GM12878 (cell line): ENCODE results near the gene ANKRD31. TPM values are rescaled to one million over a fixed set of nuclear protein-coding genes. Genes with fewer than 3 reads are reported as not detected.

Source experiments
- ATAC-seq: fragments of 200-7000 bp; cut with Tn5 transposase; 3 replicates; pipeline ENCODE4 v1.9.1; 2020; ENCODE audit warnings: mild to moderate bottlenecking, moderate library complexity
- BruUV-seq: library from RNA; stranded (reverse); fragments of 400-500 nt; replicated peaks from 2 replicates; lab custom pipeline; 2021; lab: Mats Ljungman, UMichigan
- CTCF ChIA-PET: fragments of 300-600 bp; sonication (Branson Sonifier 250); formaldehyde crosslinking; extraction: SDS; loops from one replicate; lab custom pipeline; 2021; ENCODE audit warnings: inconsistent platforms; lab: Yijun Ruan, JAX
- POLR2A ChIA-PET: fragments of 350-600 bp; formaldehyde crosslinking; extraction: SDS; loops from one replicate; lab custom pipeline; 2021; ENCODE audit warnings: inconsistent platforms; lab: Charles Lee
- RAD21 ChIA-PET: fragments of 300-600 bp; sonication (Branson Sonifier 250); formaldehyde crosslinking; loops from one replicate; lab custom pipeline; 2023; ENCODE audit warnings: antibody characterized with exemption; ENCODE audit not compliant: unreplicated experiment; lab: Charles Lee
- SMC1A ChIA-PET: fragments of 300-600 bp; sonication (Branson Sonifier 250); formaldehyde crosslinking; loops from one replicate; lab custom pipeline; 2023; ENCODE audit not compliant: unreplicated experiment, uncharacterized antibody; lab: Charles Lee
- DNase-seq: peaks from one replicate; pipeline ENCODE4 v3.0.0-alpha.2; 2011; ENCODE audit warnings: low read depth, low spot score
- FAIRE-seq: peaks from 3 replicates; lab custom pipeline; 2011; peaks lifted over from hg19 to GRCh38; lab: Jason Lieb, UNC
- H2AFZ ChIP-seq: 2 replicates; pipeline ENCODE4 v1.6.0; 2011; ENCODE audit warnings: low read depth, low read length, control low read depth; ENCODE audit not compliant: control insufficient read depth
- H3K27ac ChIP-seq: 2 replicates; pipeline ENCODE4 v1.5.1; 2011; ENCODE audit warnings: control low read depth; ENCODE audit not compliant: control insufficient read depth, insufficient read depth
- H3K27me3 ChIP-seq, 2 experiments: replicated peaks in 1 of 2; 2 replicates each; pipeline versions ENCODE4 v1.6.0 to v1.6.1; 2011; ENCODE audit warnings: low read length in 1 of 2; ENCODE audit not compliant: control insufficient read depth in 2 of 2, insufficient read depth in 2 of 2
- H3K36me3 ChIP-seq, 2 experiments: 2 replicates each; pipeline ENCODE4 v1.5.1; 2011; ENCODE audit warnings: low read length in 1 of 2; ENCODE audit not compliant: control insufficient read depth in 2 of 2, insufficient read depth in 2 of 2
- H3K4me1 ChIP-seq: 2 replicates; pipeline ENCODE4 v1.6.1; 2011; ENCODE audit warnings: mild to moderate bottlenecking, low read length, moderate library complexity, mixed read lengths; ENCODE audit not compliant: control insufficient read depth, insufficient read depth
- H3K4me2 ChIP-seq: 2 replicates; pipeline ENCODE4 v1.6.0; 2011; ENCODE audit warnings: control low read depth; ENCODE audit not compliant: control insufficient read depth, insufficient read depth
- H3K4me3 ChIP-seq: fragments of 200-600 bp; sonication (generic); 2 replicates; pipeline ENCODE4 v1.5.1; 2016
- H3K79me2 ChIP-seq: 2 replicates; pipeline ENCODE4 v1.6.0; 2011; ENCODE audit warnings: low read length; ENCODE audit not compliant: control insufficient read depth, insufficient read depth
- H3K9ac ChIP-seq: 2 replicates; pipeline ENCODE4 v1.8.0; 2011; ENCODE audit warnings: low read length, control low read depth, mixed read lengths; ENCODE audit not compliant: control insufficient read depth, insufficient read depth
- H3K9me3 ChIP-seq: replicated peaks from 3 replicates; pipeline ENCODE4 v1.5.1; 2011; ENCODE audit warnings: mild to moderate bottlenecking, low read length; ENCODE audit not compliant: control insufficient read depth, insufficient read depth
- H4K20me1 ChIP-seq: 2 replicates; pipeline ENCODE4 v1.6.0; 2011; ENCODE audit not compliant: control insufficient read depth, insufficient read depth
- BCL11A ChIP-seq: IDR thresholded peaks from 2 replicates; pipeline ENCODE4 v1.6.1; 2011; ENCODE audit warnings: low read depth, low read length
- E2F8 ChIP-seq: fragments of 450-650 bp; IDR thresholded peaks from 2 replicates; pipeline ENCODE4 v1.6.1; 2018; ENCODE audit warnings: mild to moderate bottlenecking, low read depth, moderate library complexity; ENCODE audit not compliant: partially characterized antibody
- ETV6 ChIP-seq, 2 experiments: fragments of 450-650 bp in 1 of 2; IDR thresholded peaks in 1 of 2; conservative IDR thresholded peaks in 1 of 2; 2 replicates each; pipeline ENCODE4 v1.6.1; 2014; ENCODE audit warnings: antibody characterized with exemption in 1 of 2, borderline replicate concordance in 1 of 2, low read depth in 1 of 2, mild to moderate bottlenecking in 1 of 2, moderate library complexity in 1 of 2
- GABPA ChIP-seq: IDR thresholded peaks from 2 replicates; pipeline ENCODE4 v1.6.1; 2014; ENCODE audit warnings: antibody characterized with exemption, low read depth, mild to moderate bottlenecking, inconsistent platforms
- NKRF ChIP-seq: fragments of 450-650 bp; conservative IDR thresholded peaks from 2 replicates; pipeline ENCODE4 v1.6.1; 2017; ENCODE audit warnings: mild to moderate bottlenecking, moderate library complexity
- NR2C1 ChIP-seq: fragments of 450-650 bp; IDR thresholded peaks from 2 replicates; pipeline ENCODE4 v1.6.1; 2017; ENCODE audit warnings: antibody characterized with exemption, mild to moderate bottlenecking, moderate library complexity
- PKNOX1 ChIP-seq: fragments of 450-650 bp; IDR thresholded peaks from 2 replicates; pipeline ENCODE4 v1.6.1; 2016; ENCODE audit warnings: mild to moderate bottlenecking
- POLR2AphosphoS5 ChIP-seq: IDR thresholded peaks from 2 replicates; pipeline ENCODE4 v1.6.1; 2011; ENCODE audit warnings: mild to moderate bottlenecking, low read length, inconsistent platforms
- RELB ChIP-seq: fragments of 450-650 bp; IDR thresholded peaks from 2 replicates; pipeline ENCODE4 v1.6.1; 2017; ENCODE audit warnings: low read depth, mild to moderate bottlenecking, moderate library complexity
- RUNX3 ChIP-seq: IDR thresholded peaks from 2 replicates; pipeline ENCODE4 v1.6.1; 2012; ENCODE audit warnings: low read length, inconsistent platforms
- TCF3 ChIP-seq: IDR thresholded peaks from 2 replicates; pipeline ENCODE4 v1.6.1; 2012; ENCODE audit warnings: low read depth, mild to moderate bottlenecking, low read length, borderline replicate concordance; ENCODE audit not compliant: insufficient read depth
- ZBED1 ChIP-seq: IDR thresholded peaks from 2 replicates; pipeline ENCODE4 v1.6.1; 2016; ENCODE audit warnings: borderline replicate concordance
- ZBTB33 ChIP-seq: fragments of 450-650 bp; IDR thresholded peaks from 2 replicates; pipeline ENCODE4 v1.6.1; 2017; ENCODE audit warnings: mild to moderate bottlenecking
- in situ Hi-C: fragments of 300-500 bp; cut with MboI; formaldehyde crosslinking; loops from 9 replicates; pipeline ENCODE4 v1.14.3; 2018; ENCODE audit warnings: mixed read lengths
- intact Hi-C: fragments of 100-400 bp; cut with micrococcal nuclease; formaldehyde crosslinking; loops from one replicate; pipeline ENCODE4 v1.14.2; 2022; ENCODE audit not compliant: unreplicated experiment
- polyA plus RNA-seq, 11 experiments: library from polyadenylated mRNA; depleted of rRNA in 4 of 11; unstranded in 6 of 11; stranded (reverse) in 5 of 11; fragments of >200 nt; fragmentation: Nextera tagmentation in 4 of 11; fragmentation: Illumina TruSeq in 1 of 11; extraction: Ambion mirVana in 4 of 11; extraction: Trizol in 1 of 11; gene quantifications; 1 replicate in 1 of 11; 2 replicates in 10 of 11; pipeline versions ENCODE4 v1.2.1 to v1.2.3, GENCODE V29; 2011 to 2016; ENCODE audit warnings: inconsistent platforms in 2 of 11, missing spikeins in 2 of 11, low read depth in 1 of 11
- total RNA-seq, 4 experiments: library from RNA; depleted of rRNA in 3 of 4; stranded (reverse); fragments of >200 nt in 3 of 4; fragmentation: Illumina TruSeq in 1 of 4; extraction: Trizol in 1 of 4; gene quantifications; 2 replicates each; pipeline versions ENCODE4 v1.2.1 to v1.2.3, GENCODE V29; 2013 to 2021

The ANKRD31 gene
- total and polyA plus RNA-seq, 10 of the 15 experiments (the other 5 are each of a cell fraction or from before 2014, with no cell fraction given), result under 0.01 to 0.10 (median 0.04) TPM; not detected in 3

- RAD21 ChIA-PET, result no interaction called here
- no peak overlapping the region for H3K4me3 ChIP-seq
- H2AFZ ChIP-seq, result no peak overlapping the region
- POLR2A ChIA-PET, result no interaction called here
- H3K9ac ChIP-seq, result no peak overlapping the region
- no peak overlapping the region for H3K27ac ChIP-seq
- SMC1A ChIA-PET, result no interaction called here
- H3K27me3 ChIP-seq, result no peaks in the 10 kb centered on the region; a peak in 1 of 4 replicates
- H3K9me3 ChIP-seq, result no peaks in the 10 kb centered on the region
- CTCF ChIA-PET, result no interaction called here
- ATAC-seq (no peak), FAIRE-seq (no peak), DNase-seq (no peak)
- H3K79me2 ChIP-seq, result no peaks in the 10 kb centered on the region
- no peaks in the 10 kb centered on the region for H3K4me1 ChIP-seq
- intact Hi-C loops (no loop called here), in situ Hi-C loops (no loop called here)
- no peaks in the 10 kb centered on the region for H4K20me1 ChIP-seq
- BruUV-seq, result no TSS peak
- H3K4me2 ChIP-seq, result no peak overlapping the region
- H3K36me3 ChIP-seq, result no peaks in the 10 kb centered on the region
- no peak for TF ChIP-seq BCL11A
- TF ChIP-seq E2F8, result no peak
- TF ChIP-seq TCF3, result no peak
- TF ChIP-seq ZBED1, result no peak
- TF ChIP-seq ZBTB33, result no peak
- no peak for TF ChIP-seq GABPA
- no peak for TF ChIP-seq NR2C1
- TF ChIP-seq PKNOX1, result no peak
- no peak for TF ChIP-seq ETV6 (conservative IDR thresholded peaks at IDR 0.05 in 1 of 2, IDR thresholded peaks at IDR 0.05 in 1 of 2; ENCODE audit: borderline replicate concordance in 1 of 2, low read depth in 1 of 2)
- no peak for TF ChIP-seq NKRF
- TF ChIP-seq RUNX3, result no peak
- TF ChIP-seq RELB, result no peak
- no peak for TF ChIP-seq POLR2AphosphoS5
These were observed 164.6 kb downstream of the ANKRD31 start for GRCh38 chr5:75072061-75072460.
